GM19328 (cell line): ENCODE results near the gene PSTPIP1.

Source experiments
- ATAC-seq: cut with Tn5 transposase; IDR thresholded peaks from one replicate; pipeline ENCODE4 v1.9.1; 2021; ENCODE audit warnings: mild to moderate bottlenecking, moderate library complexity; ENCODE audit not compliant: unreplicated experiment

PSTPIP1 gene

GRCh38 chr15:77039848-77040247 lies 44.9 kb downstream of the PSTPIP1 start:
- no peak for ATAC-seq

GRCh38 chr15:77040673-77041072 lies 45.7 kb downstream of the PSTPIP1 start:
- ATAC-seq: no peak

GRCh38 chr15:77042245-77042919 lies 47.5 kb downstream of the PSTPIP1 start:
- ATAC-seq: no peak

GRCh38 chr15:77042955-77043920 lies 48.3 kb downstream of the PSTPIP1 start:
- no peak for ATAC-seq

- ATAC-seq: no peak
Measured at GRCh38 chr15:77044228-77045042, 49.5 kb downstream of the PSTPIP1 start.

- ATAC-seq: no peak
Measured at GRCh38 chr15:77045985-77046384, 51.1 kb downstream of the PSTPIP1 start.

- ATAC-seq: no peak
Measured at GRCh38 chr15:77046704-77047412, 51.9 kb downstream of the PSTPIP1 start.

- ATAC-seq: no peak
Measured at GRCh38 chr15:77048135-77048876, 53.4 kb downstream of the PSTPIP1 start.

GRCh38 chr15:77052556-77052955 lies 57.6 kb downstream of the PSTPIP1 start:
- no peak for ATAC-seq

- no peak for ATAC-seq
Measured at GRCh38 chr15:77053709-77054108, 58.8 kb downstream of the PSTPIP1 start.

GRCh38 chr15:77057072-77057471 lies 62.1 kb downstream of the PSTPIP1 start:
- no peak for ATAC-seq

GRCh38 chr15:77057685-77058084 lies 62.8 kb downstream of the PSTPIP1 start:
- no peak for ATAC-seq

GRCh38 chr15:77058468-77058867 lies 63.5 kb downstream of the PSTPIP1 start:
- ATAC-seq: no peak

GRCh38 chr15:77059786-77060361 lies 64.9 kb downstream of the PSTPIP1 start:
- no peak for ATAC-seq

GRCh38 chr15:77060546-77060945 lies 65.6 kb downstream of the PSTPIP1 start:
- ATAC-seq: no peak

- no peak for ATAC-seq
Measured at GRCh38 chr15:77063249-77063648, 68.3 kb downstream of the PSTPIP1 start.

- no peak for ATAC-seq
Measured at GRCh38 chr15:77064063-77064462, 69.1 kb downstream of the PSTPIP1 start.

GRCh38 chr15:77064539-77065308 lies 69.8 kb downstream of the PSTPIP1 start:
- ATAC-seq: no peak
